ENCODE measurements around the gene MAN1B1. TPM values are rescaled to one million over a fixed set of nuclear protein-coding genes. Genes with fewer than 3 reads are reported as not detected.

Gene MAN1B1
- total and polyA plus RNA-seq, 4 donors: 19.9 to 31.8 (median 26.5) TPM

DNA sequence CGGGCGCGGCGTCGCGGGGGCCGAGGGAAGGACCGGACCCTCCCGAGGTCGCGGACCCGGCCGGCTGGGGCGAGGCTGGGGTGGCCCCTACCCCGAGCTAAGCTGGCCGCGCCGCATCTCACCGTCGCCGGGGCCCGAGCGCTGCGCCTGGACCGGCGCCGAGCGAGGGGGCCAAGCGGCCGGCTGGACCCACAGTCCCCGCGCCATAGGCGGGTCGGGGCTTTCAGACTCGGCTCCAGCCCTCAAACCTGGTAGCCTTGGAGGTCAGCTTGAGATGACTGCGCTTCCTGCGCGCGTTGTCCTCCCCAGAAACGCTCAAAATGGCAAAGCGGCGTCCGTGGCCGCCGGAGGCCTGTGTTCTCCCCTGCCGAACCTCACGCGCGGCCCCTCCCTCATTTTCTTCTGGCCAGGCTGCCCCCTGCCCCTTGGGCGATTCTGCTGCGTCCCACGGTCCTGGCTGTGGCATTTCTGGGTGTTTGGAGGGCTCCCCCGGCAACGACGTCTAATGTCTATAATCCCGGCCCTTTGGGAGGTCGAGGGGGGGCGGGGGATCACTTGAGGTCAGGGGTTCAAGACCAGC lies 43.5 kb downstream of the MAN1B1 start:
- Histone ChIP-seq H3K27me3 (ENCODE audit: control insufficient read depth in 4 of 4, insufficient read depth in 4 of 4, low read length in 3 of 4) (no peaks in the 10 kb centered on the region), H3K9ac (ENCODE audit: low read depth in 1 of 2, low read length in 2 of 2) (no peak overlapping the region), H3K4me3 (ENCODE audit: low read depth in 1 of 3, low read length in 3 of 3) (peak overlapping the region; percentile 64 to 81 (median 77)), H3K27ac (ENCODE audit: low read depth in 1 of 2, low read length in 2 of 2) (peak overlapping the region in 1 of 2 donors; percentile 20), H3K4me1 (ENCODE audit: control insufficient read depth in 4 of 4, insufficient read depth in 4 of 4, low read length in 3 of 4) (peaks cover 6 to 28% (median 17%) of the 10 kb centered on the region in 4 donors), H3K9me3 (ENCODE audit: control insufficient read depth in 4 of 4, low read length in 3 of 4) (peaks cover 0 to 1% (median 0%) of the 10 kb centered on the region in 4 donors), H3K36me3 (ENCODE audit: control insufficient read depth in 4 of 4, insufficient read depth in 3 of 4, low read depth in 1 of 4, low read length in 3 of 4) (no peaks in the 10 kb centered on the region)
- no peak for DNase-seq (ENCODE audit: low spot score)
- 14% methylated on average over 58 of the region's 58 CpGs for WGBS
- TF ChIP-seq RAD21 (IDR thresholded peaks at IDR 0.05) (no peak), REST (IDR thresholded peaks at IDR 0.05) (no peak), HNF4A (conservative IDR thresholded peaks at IDR 0.05) (no peak), RXRA (IDR thresholded peaks at IDR 0.05) (no peak), NR2F2 (IDR thresholded peaks at IDR 0.05) (no peak), YY1 (IDR thresholded peaks at IDR 0.05) (no peak), GABPA (IDR thresholded peaks at IDR 0.05 in 1 of 2, conservative IDR thresholded peaks at IDR 0.05 in 1 of 2) (no peak), HNF4G (IDR thresholded peaks at IDR 0.05) (no peak), TAF1 (conservative IDR thresholded peaks at IDR 0.05) (no peak), SP1 (IDR thresholded peaks at IDR 0.05) (no peak), JUND (IDR thresholded peaks at IDR 0.05) (no peak), EGR1 (IDR thresholded peaks at IDR 0.05; ENCODE audit: low read depth in 2 of 2) (no peak), CTCF (IDR thresholded peaks at IDR 0.05; ENCODE audit: low read depth, low read length, missing input control) (no peak), FOXA1 (IDR thresholded peaks at IDR 0.05) (no peak), FOXA2 (IDR thresholded peaks at IDR 0.05) (no peak)
- TF ChIP-seq, protein P1, sequence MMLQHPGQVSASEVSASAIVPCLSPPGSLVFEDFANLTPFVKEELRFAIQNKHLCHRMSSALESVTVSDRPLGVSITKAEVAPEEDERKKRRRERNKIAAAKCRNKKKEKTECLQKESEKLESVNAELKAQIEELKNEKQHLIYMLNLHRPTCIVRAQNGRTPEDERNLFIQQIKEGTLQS (IDR thresholded peaks at IDR 0.05): no peak
- TF ChIP-seq, protein P2, sequence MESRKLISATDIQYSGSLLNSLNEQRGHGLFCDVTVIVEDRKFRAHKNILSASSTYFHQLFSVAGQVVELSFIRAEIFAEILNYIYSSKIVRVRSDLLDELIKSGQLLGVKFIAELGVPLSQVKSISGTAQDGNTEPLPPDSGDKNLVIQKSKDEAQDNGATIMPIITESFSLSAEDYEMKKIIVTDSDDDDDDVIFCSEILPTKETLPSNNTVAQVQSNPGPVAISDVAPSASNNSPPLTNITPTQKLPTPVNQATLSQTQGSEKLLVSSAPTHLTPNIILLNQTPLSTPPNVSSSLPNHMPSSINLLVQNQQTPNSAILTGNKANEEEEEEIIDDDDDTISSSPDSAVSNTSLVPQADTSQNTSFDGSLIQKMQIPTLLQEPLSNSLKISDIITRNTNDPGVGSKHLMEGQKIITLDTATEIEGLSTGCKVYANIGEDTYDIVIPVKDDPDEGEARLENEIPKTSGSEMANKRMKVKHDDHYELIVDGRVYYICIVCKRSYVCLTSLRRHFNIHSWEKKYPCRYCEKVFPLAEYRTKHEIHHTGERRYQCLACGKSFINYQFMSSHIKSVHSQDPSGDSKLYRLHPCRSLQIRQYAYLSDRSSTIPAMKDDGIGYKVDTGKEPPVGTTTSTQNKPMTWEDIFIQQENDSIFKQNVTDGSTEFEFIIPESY (IDR thresholded peaks at IDR 0.05): no peak
- TF ChIP-seq, protein P3, sequence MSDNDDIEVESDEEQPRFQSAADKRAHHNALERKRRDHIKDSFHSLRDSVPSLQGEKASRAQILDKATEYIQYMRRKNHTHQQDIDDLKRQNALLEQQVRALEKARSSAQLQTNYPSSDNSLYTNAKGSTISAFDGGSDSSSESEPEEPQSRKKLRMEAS (IDR thresholded peaks at IDR 0.05): no peak
